GM13977 (cell line): ENCODE results near the gene DST.

Experiments
- DNase-seq: peaks from one replicate; pipeline ENCODE4 v3.0.0; 2012; ENCODE audit warnings: low spot score
- CTCF ChIP-seq: IDR thresholded peaks from 2 replicates; pipeline ENCODE4 v1.5.1; 2012; ENCODE audit warnings: mild to moderate bottlenecking, control low read depth; ENCODE audit not compliant: insufficient read depth; ENCODE audit errors: extremely low read depth, missing control alignments
- in situ Hi-C: fragments of 300-500 bp; cut with MboI; formaldehyde crosslinking; loops from one replicate; pipeline ENCODE4 v1.12.0; 2022; ENCODE audit warnings: low sequenced_read_pairs, low pct_unique_long_range_greater_than_20kb, mixed read lengths, inconsistent platforms; ENCODE audit not compliant: unreplicated experiment

DST gene

GRCh38 chr6:56435326-56435725, 207.4 kb downstream of the DST start:
- no peak for TF ChIP-seq CTCF
- in situ Hi-C loops: loop anchor here (25.0 kb wide), 1 partner anchor 98 kb away; no protein-coding TSS in a partner anchor
- no peak for DNase-seq

GRCh38 chr6:56434606-56435005, 208.1 kb downstream of the DST start:
- no peak for DNase-seq
- in situ Hi-C loops: loop anchor here (25.0 kb wide), 1 partner anchor 97 kb away; no protein-coding TSS in a partner anchor
- TF ChIP-seq CTCF: no peak

GRCh38 chr6:56433119-56433518, 209.6 kb downstream of the DST start:
- in situ Hi-C loops: loop anchor here (25.0 kb wide), 1 partner anchor 96 kb away; no protein-coding TSS in a partner anchor
- TF ChIP-seq CTCF: no peak

GRCh38 chr6:56432194-56432593, 210.5 kb downstream of the DST start:
- no peak for DNase-seq
- no peak for TF ChIP-seq CTCF
- in situ Hi-C loops: loop anchor here (25.0 kb wide), 1 partner anchor 95 kb away; no protein-coding TSS in a partner anchor

More at GRCh38 chr6:56433119-56433518, 209.6 kb downstream of the DST start:
- DNase-seq: no peak

GRCh38 chr6:56430629-56431600, 211.8 kb downstream of the DST start:
- TF ChIP-seq CTCF: no peak
- in situ Hi-C loops: loop anchor here (25.0 kb wide), 1 partner anchor 94 kb away; no protein-coding TSS in a partner anchor
- DNase-seq: no peak

GRCh38 chr6:56424542-56425083, 218.1 kb downstream of the DST start:
- in situ Hi-C loops: loop anchor here (25.0 kb wide), 1 partner anchor 87 kb away; no protein-coding TSS in a partner anchor
- no peak for TF ChIP-seq CTCF
- no peak for DNase-seq
